ENCODE data around the gene ABTB2.

GRCh38 chr11:34406413-34406812 lies 48.6 kb upstream of the ABTB2 start:
- no peak for TF ChIP-seq POLR2A (IDR thresholded peaks at IDR 0.05)
- no peak for TF ChIP-seq CTCF (IDR thresholded peaks at IDR 0.05)
- no peak for TF ChIP-seq EP300 (IDR thresholded peaks at IDR 0.05)

Data from tibial nerve (tissue), 4 donors.